Right cardiac atrium (tissue), 5 donors: ENCODE data around the gene CNTN4. TPM values are rescaled to one million over a fixed set of nuclear protein-coding genes. Genes with fewer than 3 reads are reported as not detected.
A peak's percentile ranks its signal among the peaks of the same experiment; 100 is the strongest.

Experiments
- ATAC-seq, 2 donors: fragments of 200-7000 bp; cut with Tn5 transposase; one replicate each; pipeline versions ENCODE4 v1.8.0 to v1.9.1; 2020; ENCODE audit warnings: moderate library complexity in 2 of 2, mild to moderate bottlenecking in 1 of 2
- DNase-seq, 3 donors: peaks; one replicate each; pipeline ENCODE4 v3.0.0-alpha.2; 2020
- H3K27ac ChIP-seq: one replicate; pipeline ENCODE4 v1.5.1; 2013; ENCODE audit warnings: mild to moderate bottlenecking, low read length, control low read depth, moderate library complexity
- H3K27me3 ChIP-seq: one replicate; pipeline ENCODE4 v1.6.1; 2013; ENCODE audit not compliant: control insufficient read depth, insufficient read depth
- H3K4me1 ChIP-seq: one replicate; pipeline ENCODE4 v1.6.1; 2013; ENCODE audit warnings: low read length; ENCODE audit not compliant: control insufficient read depth, insufficient read depth
- H3K4me3 ChIP-seq: one replicate; pipeline ENCODE4 v1.5.1; 2013; ENCODE audit warnings: low read length, control low read depth
- H3K9me3 ChIP-seq: one replicate; pipeline ENCODE4 v1.6.1; 2013; ENCODE audit warnings: low read length; ENCODE audit not compliant: control insufficient read depth
- WGBS: extraction: QIAGEN DNeasy Blood & Tissue Kit; methylation state at CpG from one replicate; pipeline ENCODE4 v1.1.7; 2013; 5-methylcytosine and 5-hydroxymethylcytosine counted together
- intact Hi-C, 4 donors: fragments of 100-400 bp; cut with DNase I; formaldehyde crosslinking; loops; one replicate each; pipeline versions ENCODE4 v1.11.0 to v1.14.0; 2022 to 2023
- polyA plus RNA-seq: library from polyadenylated mRNA; stranded (reverse); fragments of 200-250 nt; gene quantifications from one replicate; pipeline ENCODE4 v1.2.3, GENCODE V29; 2013
- total RNA-seq, 4 donors: library from RNA; stranded (reverse); fragmentation: NEBNext Ultra II Directional; extraction: Animal tissue kit (Norgen Biotek cat#: 25700); gene quantifications; one replicate each; pipeline ENCODE4 v1.2.1, GENCODE V29; 2021
- donor health status: healthy with polysubstance abuse.
- donor health status: DM: no; HTN: yes; CAD: no.
- donor health status: DM: no; HTN: no; CAD: no.
- donor health status: DM: no; HTN: yes; CAD: no; lungs with severe emphysema.
- donor health status: DM: yes; HTN: yes; CAD: no.

CNTN4 gene
- total and polyA plus RNA-seq, 5 donors, result 1.7 to 6.8 (median 2.8) TPM

DNA sequence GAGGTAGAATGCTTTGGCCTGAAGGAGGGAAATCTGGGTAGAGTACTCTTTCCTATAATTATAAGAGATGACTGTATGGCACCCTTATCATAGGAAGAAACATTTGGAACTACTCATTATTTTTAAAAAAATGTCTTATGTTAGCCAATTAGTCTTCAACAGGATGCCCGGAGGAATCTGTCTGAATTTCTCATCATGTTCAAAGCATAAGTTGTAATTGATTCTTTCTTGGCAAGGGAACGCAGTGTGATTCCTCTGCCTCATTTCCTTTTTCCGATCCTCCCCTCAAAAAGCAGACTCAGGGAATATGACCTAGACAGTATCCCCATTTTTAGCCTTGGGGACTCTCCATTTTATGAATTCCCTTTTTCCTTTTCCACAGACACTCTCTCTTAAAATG lies 846.5 kb downstream of the CNTN4 start:
- intact Hi-C loops, result no loop called here
- Histone ChIP-seq H3K4me1 (no peaks in the 10 kb centered on the region), H3K27me3 (no peaks in the 10 kb centered on the region), H3K27ac (no peak overlapping the region), H3K4me3 (no peak overlapping the region), H3K9me3 (no peaks in the 10 kb centered on the region)
- no peak for ATAC-seq
- WGBS, result 41% methylated on average over 3 of the region's 3 CpGs
- no peak for DNase-seq

DNA sequence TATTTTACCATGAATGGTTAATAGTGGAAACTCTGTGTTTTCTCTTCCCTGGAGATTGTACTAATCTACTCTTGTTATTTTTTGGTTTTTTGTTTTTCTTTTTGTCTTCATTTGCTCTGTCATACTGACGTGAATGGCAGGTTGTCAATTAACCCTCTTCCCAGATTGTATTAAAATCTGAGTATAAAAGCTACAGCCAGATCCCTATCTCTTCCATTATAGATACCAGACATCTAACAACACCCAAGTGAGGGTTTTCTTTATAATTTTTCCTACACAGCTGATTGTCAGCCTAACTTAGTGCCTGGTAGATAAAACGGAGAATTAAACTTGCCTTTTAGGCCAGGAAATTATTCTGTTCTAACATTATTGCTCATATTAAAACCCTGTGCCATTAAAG lies 848.9 kb downstream of the CNTN4 start:
- Histone ChIP-seq H3K4me3 (no peak overlapping the region), H3K4me1 (no peaks in the 10 kb centered on the region), H3K27ac (no peak overlapping the region), H3K27me3 (no peaks in the 10 kb centered on the region), H3K9me3 (no peaks in the 10 kb centered on the region)
- ATAC-seq (no peak), DNase-seq (no peak)
- 59% methylated on average over 2 of the region's 2 CpGs for WGBS
- intact Hi-C loops, result no loop called here

DNA sequence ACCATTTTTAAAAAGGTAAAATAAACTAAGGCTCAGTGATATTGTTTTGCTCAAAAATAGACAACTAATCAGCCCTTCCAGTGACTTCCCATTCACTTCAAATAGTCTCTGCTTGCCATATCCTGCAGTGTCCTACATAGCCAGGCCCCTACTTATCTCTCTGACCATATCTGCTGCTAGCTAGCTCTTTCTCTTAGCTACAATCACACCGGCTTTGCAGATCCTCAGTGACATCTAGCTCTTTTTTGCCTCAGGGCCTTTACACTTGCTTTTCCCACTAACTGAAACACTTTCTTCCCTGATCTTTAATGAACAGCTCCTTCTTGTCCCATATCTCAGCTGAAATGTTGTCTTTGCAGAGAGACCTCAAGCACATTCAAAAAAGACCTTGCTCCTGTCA lies 850.2 kb downstream of the CNTN4 start:
- Histone ChIP-seq H3K4me1 (no peaks in the 10 kb centered on the region), H3K9me3 (no peaks in the 10 kb centered on the region), H3K4me3 (no peak overlapping the region), H3K27me3 (no peaks in the 10 kb centered on the region), H3K27ac (no peak overlapping the region)
- intact Hi-C loops, result no loop called here
- no peak for DNase-seq
- 35% methylated on average over 1 of the region's 1 CpG for WGBS
- no peak for ATAC-seq

DNA sequence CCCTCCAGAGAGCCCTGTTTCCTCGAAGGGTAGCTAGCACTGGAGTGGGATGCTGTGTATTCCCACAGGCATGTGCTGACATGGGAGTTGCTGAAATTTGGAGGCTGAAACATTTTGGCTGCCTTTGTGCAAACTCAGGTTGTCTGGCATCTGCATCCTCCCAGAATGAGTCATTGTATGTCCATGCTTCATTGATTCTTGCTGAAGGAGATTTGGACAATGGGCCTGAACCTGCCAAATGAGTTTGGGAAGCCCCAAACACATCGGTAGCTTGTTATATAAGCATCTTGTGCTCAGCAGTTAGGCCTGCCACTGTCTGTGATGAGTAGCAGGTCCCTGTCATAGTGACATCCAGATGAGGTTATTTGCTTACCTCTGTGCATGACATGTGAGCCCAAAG lies 851.5 kb downstream of the CNTN4 start:
- H3K27ac ChIP-seq, result no peak overlapping the region
- no peak for DNase-seq
- H3K9me3 ChIP-seq, result no peaks in the 10 kb centered on the region
- intact Hi-C loops, result no loop called here
- no peak for ATAC-seq
- no peaks in the 10 kb centered on the region for H3K27me3 ChIP-seq
- no peaks in the 10 kb centered on the region for H3K4me1 ChIP-seq
- WGBS, result 59% methylated on average over 2 of the region's 2 CpGs
- H3K4me3 ChIP-seq, result no peak overlapping the region

DNA sequence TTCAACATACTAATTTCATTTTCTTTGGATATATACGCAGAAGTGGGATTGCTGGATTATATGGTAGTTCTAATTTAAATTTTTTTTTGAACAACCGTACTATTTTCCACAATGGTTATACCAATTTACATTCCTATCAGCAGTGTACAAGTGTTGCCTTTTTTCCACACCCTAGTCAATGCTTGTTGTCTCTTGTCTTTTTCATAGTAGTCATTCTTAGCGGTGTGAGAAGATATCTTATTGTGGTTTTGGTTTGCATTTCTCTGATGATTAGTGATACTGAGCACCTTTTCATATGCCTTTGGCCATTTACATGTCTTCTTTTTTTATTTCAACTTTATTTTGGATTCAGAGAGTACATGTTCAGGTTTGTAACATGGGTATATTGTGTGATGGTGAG lies 858.4 kb downstream of the CNTN4 start:
- Histone ChIP-seq H3K27ac (no peak overlapping the region), H3K27me3 (no peaks in the 10 kb centered on the region), H3K9me3 (no peaks in the 10 kb centered on the region), H3K4me1 (no peaks in the 10 kb centered on the region), H3K4me3 (no peak overlapping the region)
- no peak for DNase-seq
- ATAC-seq, result no peak
- 80% methylated on average over 3 of the region's 3 CpGs for WGBS
- intact Hi-C loops, result no loop called here

DNA sequence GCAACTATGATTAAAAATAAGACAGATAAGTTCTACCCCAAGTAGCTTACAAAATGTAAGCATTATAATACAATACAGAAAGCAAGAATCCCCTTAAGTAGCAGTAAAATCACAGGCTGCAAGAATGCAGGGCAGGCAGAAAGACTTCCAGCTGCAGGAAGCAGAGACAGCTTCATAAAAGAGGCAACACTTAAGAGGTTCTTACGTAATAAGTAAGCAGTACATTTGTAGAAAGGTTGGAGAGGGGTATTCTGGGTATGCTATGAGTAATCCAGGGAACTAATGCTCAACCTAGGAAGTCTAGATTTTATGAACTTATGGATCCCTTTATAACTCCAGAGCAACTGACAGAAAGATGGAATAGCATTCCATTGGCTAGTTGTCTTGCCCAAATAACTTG lies 859.9 kb downstream of the CNTN4 start:
- 38% methylated on average over 1 of the region's 1 CpG for WGBS
- intact Hi-C loops, result no loop called here
- H3K27ac ChIP-seq, result no peak overlapping the region

DNA sequence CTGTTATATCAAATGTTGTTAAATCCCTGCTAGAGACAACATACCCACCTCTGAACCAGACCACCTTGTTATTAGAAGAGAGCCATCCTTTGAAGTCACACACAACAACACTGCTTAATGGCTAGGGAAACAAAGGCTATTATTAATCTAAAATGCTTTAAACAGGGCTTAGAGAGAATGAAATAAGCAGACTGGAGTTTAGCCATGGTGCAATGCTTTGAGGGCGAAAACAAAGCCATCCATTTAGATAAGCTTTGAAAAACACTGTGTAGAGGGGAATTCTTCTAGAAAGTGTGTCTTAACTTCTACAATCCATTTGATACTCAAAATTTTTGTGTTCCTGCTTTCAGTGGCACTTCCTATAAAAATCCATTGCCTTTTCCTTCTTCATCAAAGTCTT lies 862.9 kb downstream of the CNTN4 start:
- DNase-seq (no peak), ATAC-seq (peak in 1 of 2 donors; percentile 42)
- no peaks in the 10 kb centered on the region for H3K9me3 ChIP-seq
- intact Hi-C loops, result no loop called here
- 48% methylated on average over 1 of the region's 1 CpG for WGBS
- H3K27me3 ChIP-seq, result no peaks in the 10 kb centered on the region
- H3K4me3 ChIP-seq, result no peak overlapping the region
- H3K4me1 ChIP-seq, result peaks cover 2% of the 10 kb centered on the region
- H3K27ac ChIP-seq, result no peak overlapping the region

More for the DNA sequence above, 859.9 kb downstream of the CNTN4 start:
- Histone ChIP-seq H3K4me1 (peaks cover 2% of the 10 kb centered on the region), H3K4me3 (no peak overlapping the region), H3K27me3 (no peaks in the 10 kb centered on the region), H3K9me3 (no peaks in the 10 kb centered on the region)
- ATAC-seq, result no peak
- DNase-seq, result no peak

DNA sequence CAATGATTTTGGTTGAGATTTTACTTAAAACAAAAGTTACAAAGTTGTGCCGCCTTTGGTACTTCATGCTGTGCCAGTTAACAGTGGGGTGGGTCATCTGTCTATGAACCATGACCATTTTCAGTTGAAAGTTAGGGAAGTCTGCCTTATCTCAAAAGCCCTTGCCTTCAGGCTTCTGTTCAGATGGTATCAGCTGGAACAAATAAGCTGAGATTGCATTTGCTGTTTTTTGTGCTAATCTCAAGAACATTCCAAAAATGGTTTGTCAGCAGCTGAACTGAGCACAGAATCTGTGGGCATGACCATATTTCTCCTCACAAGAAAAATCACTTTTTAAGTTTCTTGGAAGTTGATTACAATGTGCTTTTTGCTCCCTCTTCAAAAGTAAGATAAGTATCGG lies 869.2 kb downstream of the CNTN4 start:
- Histone ChIP-seq H3K9me3 (no peaks in the 10 kb centered on the region), H3K4me1 (no peaks in the 10 kb centered on the region), H3K27me3 (no peaks in the 10 kb centered on the region), H3K27ac (no peak overlapping the region), H3K4me3 (no peak overlapping the region)
- DNase-seq, result no peak
- peak in 1 of 2 donors; percentile 63 for ATAC-seq
- 38% methylated on average over 2 of the region's 2 CpGs for WGBS
- intact Hi-C loops, result no loop called here

DNA sequence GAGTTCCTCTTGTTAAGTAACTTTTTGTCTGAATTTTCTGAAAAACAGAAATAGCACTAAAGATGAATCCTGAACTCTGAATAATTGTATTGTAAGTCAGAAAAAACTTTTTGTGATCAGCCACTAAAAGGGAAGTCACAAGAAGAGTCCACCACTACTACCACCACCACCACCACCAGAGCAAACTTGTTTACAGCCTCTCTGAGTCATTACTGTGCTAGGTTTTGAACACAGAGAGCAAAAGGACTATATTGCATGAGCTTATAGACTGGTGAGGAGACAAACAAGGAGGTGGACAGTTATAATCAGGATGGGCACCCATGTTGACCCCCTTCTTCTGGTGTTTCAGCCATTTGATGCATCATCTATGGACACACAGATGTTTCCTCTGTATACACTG lies 869.8 kb downstream of the CNTN4 start:
- Histone ChIP-seq H3K4me3 (no peak overlapping the region), H3K9me3 (no peaks in the 10 kb centered on the region), H3K4me1 (no peaks in the 10 kb centered on the region), H3K27ac (no peak overlapping the region), H3K27me3 (no peaks in the 10 kb centered on the region)
- DNase-seq, result no peak
- ATAC-seq, result no peak
- intact Hi-C loops, result no loop called here

DNA sequence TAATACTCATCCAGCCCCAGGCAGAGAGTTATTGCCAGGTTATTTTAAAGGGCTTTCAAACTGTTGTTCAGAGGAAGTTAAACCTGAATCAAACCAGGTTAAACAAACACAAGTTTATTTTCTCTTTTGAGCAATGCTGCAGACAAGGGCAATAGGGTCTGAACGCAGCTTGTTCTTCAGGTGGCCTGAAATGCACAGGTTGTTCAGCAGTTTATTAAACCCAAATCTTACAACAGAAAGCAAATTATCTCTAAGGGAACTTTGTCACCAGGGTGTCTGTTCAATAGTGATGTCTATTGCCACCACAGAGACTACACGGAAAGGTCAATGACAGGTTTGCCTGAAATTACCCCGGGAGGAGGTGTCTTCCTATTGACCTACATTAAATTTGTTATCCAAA lies 877.5 kb downstream of the CNTN4 start:
- 82% methylated on average over 3 of the region's 3 CpGs for WGBS
- Histone ChIP-seq H3K27ac (no peak overlapping the region), H3K27me3 (no peaks in the 10 kb centered on the region), H3K4me3 (no peak overlapping the region), H3K4me1 (no peaks in the 10 kb centered on the region), H3K9me3 (no peaks in the 10 kb centered on the region)
- intact Hi-C loops, result no loop called here
- ATAC-seq (no peak), DNase-seq (no peak)

DNA sequence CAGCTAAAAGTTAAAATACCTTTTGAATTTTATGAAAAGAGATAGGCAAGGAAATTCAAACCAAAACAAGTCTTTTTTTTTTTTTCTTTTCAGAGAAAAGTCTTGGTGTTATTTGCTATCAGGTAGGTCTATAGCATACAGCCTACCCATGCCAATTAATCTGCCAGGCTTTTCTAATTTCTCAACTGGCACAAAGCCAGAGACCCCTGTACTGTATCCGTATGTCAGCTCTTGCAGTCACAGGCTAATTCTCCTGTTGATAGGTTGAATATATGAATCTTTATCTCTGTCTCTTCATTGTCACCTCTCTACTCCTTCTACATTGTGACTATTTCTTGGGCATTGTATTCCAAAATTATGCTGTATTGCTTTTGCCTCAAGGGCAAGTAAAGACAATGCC lies 878.1 kb downstream of the CNTN4 start:
- Histone ChIP-seq H3K9me3 (no peaks in the 10 kb centered on the region), H3K4me1 (no peaks in the 10 kb centered on the region), H3K27ac (no peak overlapping the region), H3K4me3 (no peak overlapping the region), H3K27me3 (no peaks in the 10 kb centered on the region)
- intact Hi-C loops, result no loop called here
- DNase-seq (no peak), ATAC-seq (no peak)
- WGBS, result 78% methylated on average over 1 of the region's 1 CpG

DNA sequence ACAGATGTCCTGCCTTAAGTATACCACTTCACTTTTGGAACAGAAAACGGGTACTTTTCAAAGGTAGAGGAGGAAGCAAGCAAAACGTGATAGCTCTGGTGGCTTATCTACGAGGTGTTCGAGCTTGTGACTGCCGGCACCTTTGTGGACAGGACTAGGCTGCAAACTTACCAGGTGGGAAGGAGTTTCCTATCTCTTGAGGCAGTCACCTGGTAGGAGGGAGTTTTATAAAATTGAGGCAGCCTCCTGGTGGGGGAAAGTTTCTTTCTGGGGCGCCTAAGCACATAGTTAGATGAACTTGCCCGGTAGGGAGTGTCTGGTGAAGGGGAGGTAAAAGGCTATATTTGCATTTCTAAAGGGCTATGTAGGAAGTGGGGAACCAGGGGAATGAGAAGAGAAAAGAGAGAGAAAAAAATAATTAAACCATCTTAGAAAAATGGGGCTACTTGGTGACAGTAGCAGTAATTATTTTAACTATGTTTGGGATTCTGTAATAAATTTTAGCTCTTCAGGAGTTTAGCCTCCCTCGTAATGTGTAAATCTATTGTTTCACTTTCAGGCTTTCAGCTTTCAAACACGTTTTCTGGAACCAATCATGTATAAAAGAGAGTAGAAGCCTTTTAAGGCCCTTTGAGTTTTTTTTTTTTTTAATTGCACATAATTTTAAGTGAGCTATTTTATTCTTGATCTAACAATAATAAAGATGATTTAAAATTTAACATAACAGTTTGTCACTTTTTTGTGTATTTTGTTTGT lies 880.5 kb downstream of the CNTN4 start:
- Histone ChIP-seq H3K4me3 (no peak overlapping the region), H3K4me1 (no peaks in the 10 kb centered on the region), H3K27me3 (no peaks in the 10 kb centered on the region), H3K27ac (no peak overlapping the region), H3K9me3 (no peaks in the 10 kb centered on the region)
- ATAC-seq (no peak), DNase-seq (no peak)
- 72% methylated on average over 9 of the region's 9 CpGs for WGBS
- intact Hi-C loops, result no loop called here
